CD4-positive, alpha-beta T cell (primary cell): Measurements from ENCODE around the gene TTC21B. TPM values are rescaled to one million over a fixed set of nuclear protein-coding genes. Genes with fewer than 3 reads are reported as not detected.

Experiments
- ATAC-seq: fragments of 200-7000 bp; cut with Tn5 transposase; one replicate; pipeline ENCODE4 v1.10.0; 2022; ENCODE audit warnings: mild to moderate bottlenecking; ENCODE audit not compliant: poor library complexity
- CTCF ChIA-PET: fragments of 350-600 bp; sonication (Branson Sonifier 250); formaldehyde crosslinking; loops from one replicate; lab custom pipeline; 2021; ENCODE audit warnings: antibody characterized with exemption, inconsistent platforms; lab: Charles Lee
- POLR2A ChIA-PET: fragments of 350-600 bp; sonication (Branson Sonifier 250); formaldehyde crosslinking; loops from one replicate; lab custom pipeline; 2021; ENCODE audit warnings: antibody characterized with exemption, inconsistent platforms; lab: Charles Lee
- DNase-seq, 14 experiments: peaks; one replicate each; pipeline ENCODE4 v3.0.0-alpha.2; 2013 to 2020; ENCODE audit warnings: mixed read lengths in 2 of 14
- H3K27ac ChIP-seq, 2 donors: one replicate each; pipeline versions ENCODE4 v1.5.1 to v1.7.0; 2013; ENCODE audit warnings: low read length in 2 of 2, low read depth in 1 of 2, mild to moderate bottlenecking in 1 of 2
- H3K27me3 ChIP-seq, 2 experiments: 1 replicate in 1 of 2; 2 replicates in 1 of 2; pipeline versions ENCODE4 v1.6.1 to v1.7.0; 2013; ENCODE audit warnings: low read length in 2 of 2, control low read depth in 1 of 2, mild to moderate bottlenecking in 1 of 2, moderate library complexity in 1 of 2; ENCODE audit not compliant: insufficient read depth in 2 of 2, control insufficient read depth in 1 of 2
- H3K36me3 ChIP-seq: one replicate; pipeline ENCODE4 v1.6.1; 2013; ENCODE audit warnings: low read length, control low read depth; ENCODE audit not compliant: insufficient read depth
- H3K4me1 ChIP-seq: one replicate; pipeline ENCODE4 v1.6.1; 2013; ENCODE audit warnings: low read length, control low read depth; ENCODE audit not compliant: insufficient read depth
- H3K4me3 ChIP-seq: one replicate; pipeline ENCODE4 v1.5.1; 2013; ENCODE audit warnings: mild to moderate bottlenecking, low read length, moderate library complexity
- H3K9me3 ChIP-seq, 2 experiments: 1 replicate in 1 of 2; 2 replicates in 1 of 2; pipeline versions ENCODE4 v1.6.1 to v1.7.0; 2013; ENCODE audit warnings: low read length in 2 of 2, mild to moderate bottlenecking in 2 of 2, control low read depth in 1 of 2, moderate library complexity in 1 of 2; ENCODE audit not compliant: control insufficient read depth in 1 of 2, insufficient read depth in 1 of 2
- H3K27ac Mint-ChIP-seq: one replicate; pipeline ENCODE4 v1.8.0; 2020; ENCODE audit warnings: mixed read lengths
- H3K27me3 Mint-ChIP-seq: one replicate; pipeline ENCODE4 v1.8.0; 2021; ENCODE audit warnings: mixed read lengths
- H3K36me3 Mint-ChIP-seq: one replicate; pipeline ENCODE4 v1.8.0; 2021; ENCODE audit warnings: low read depth, mixed read lengths
- H3K4me1 Mint-ChIP-seq: one replicate; pipeline ENCODE4 v1.8.0; 2021; ENCODE audit warnings: low read depth, mixed read lengths
- H3K4me3 Mint-ChIP-seq: one replicate; pipeline ENCODE4 v1.8.0; 2020; ENCODE audit warnings: mild to moderate bottlenecking, mixed read lengths
- H3K9me3 Mint-ChIP-seq: one replicate; pipeline ENCODE4 v1.8.0; 2020; ENCODE audit warnings: mixed read lengths
- CTCF ChIP-seq: fragments of 200-600 bp; IDR thresholded peaks from one replicate; pipeline ENCODE4 v1.8.0; 2022; ENCODE audit warnings: antibody characterized with exemption, mild to moderate bottlenecking
- intact Hi-C, 2 experiments: fragments of 100-400 bp; cut with DNase I in 1 of 2; cut with micrococcal nuclease in 1 of 2; formaldehyde crosslinking; loops; one replicate each; pipeline versions ENCODE4 v1.15.1 to v1.9.0; 2023 to 2025; cut with DNase I, micrococcal nuclease
- total RNA-seq, 174 experiments: library from RNA in 2 of 174; stranded (reverse) in 2 of 174; gene quantifications; one replicate each; pipeline ENCODE4 v1.2.3 and lab custom pipeline; 2021 to 2026

The TTC21B gene
- total RNA-seq, 2 experiments from 2014 or later = 22.9 to 25.4 TPM

GRCh38 chr2:165924946-165925345, 28.6 kb downstream of the TTC21B start:
- Histone ChIP-seq H3K27ac (no peak overlapping the region), H3K9me3 (no peaks in the 10 kb centered on the region), H3K36me3 (peaks cover 50% of the 10 kb centered on the region), H3K27me3 (no peaks in the 10 kb centered on the region), H3K4me1 (no peaks in the 10 kb centered on the region), H3K4me3 (no peak overlapping the region)
- no peak for TF ChIP-seq CTCF
- CTCF ChIA-PET = no interaction called here
- DNase-seq (no peak), ATAC-seq (no peak)
- H3K27ac Mint-ChIP-seq = no peak overlapping the region
- peaks cover 90% of the 10 kb centered on the region for H3K36me3 Mint-ChIP-seq
- POLR2A ChIA-PET = no interaction called here
- H3K27me3 Mint-ChIP-seq = no peaks in the 10 kb centered on the region
- no peaks in the 10 kb centered on the region for H3K9me3 Mint-ChIP-seq
- no peaks in the 10 kb centered on the region for H3K4me1 Mint-ChIP-seq
- intact Hi-C loops = no loop called here
- no peak overlapping the region for H3K4me3 Mint-ChIP-seq

GRCh38 chr2:165920748-165921147, 32.8 kb downstream of the TTC21B start:
- POLR2A ChIA-PET = interaction anchor here (1.0 kb wide), 1 partner anchor 33 kb away, joined by 3 read pairs; the partner anchor contains the start of gene TTC21B
- peaks cover 37% of the 10 kb centered on the region for H3K36me3 ChIP-seq
- ATAC-seq (no peak), DNase-seq (no peak)
- H3K27ac ChIP-seq = no peak overlapping the region
- no peaks in the 10 kb centered on the region for H3K27me3 Mint-ChIP-seq
- peaks cover 88% of the 10 kb centered on the region for H3K36me3 Mint-ChIP-seq
- H3K4me1 ChIP-seq = no peaks in the 10 kb centered on the region
- no peak overlapping the region for H3K4me3 Mint-ChIP-seq
- no peaks in the 10 kb centered on the region for H3K4me1 Mint-ChIP-seq
- CTCF ChIA-PET = no interaction called here
- no peak overlapping the region for H3K27ac Mint-ChIP-seq
- no peak overlapping the region for H3K4me3 ChIP-seq
- H3K27me3 ChIP-seq = no peaks in the 10 kb centered on the region
- intact Hi-C loops = no loop called here
- no peaks in the 10 kb centered on the region for H3K9me3 Mint-ChIP-seq
- no peaks in the 10 kb centered on the region for H3K9me3 ChIP-seq
- TF ChIP-seq CTCF = no peak

GRCh38 chr2:165913636-165914035, 39.9 kb downstream of the TTC21B start:
- intact Hi-C loops = no loop called here
- no peak overlapping the region for H3K4me3 ChIP-seq
- H3K36me3 ChIP-seq = peaks cover 43% of the 10 kb centered on the region
- no peaks in the 10 kb centered on the region for H3K27me3 Mint-ChIP-seq
- H3K4me1 ChIP-seq = no peaks in the 10 kb centered on the region
- ChIA-PET CTCF (interaction anchor here (1.5 kb wide), 1 partner anchor 47 kb away, joined by 5 read pairs; no protein-coding TSS in a partner anchor), POLR2A (interaction anchor here (1.0 kb wide), 1 partner anchor 40 kb away, joined by 3 read pairs; the partner anchor contains the start of gene TTC21B)
- H3K9me3 Mint-ChIP-seq = no peaks in the 10 kb centered on the region
- no peaks in the 10 kb centered on the region for H3K4me1 Mint-ChIP-seq
- H3K4me3 Mint-ChIP-seq = no peak overlapping the region
- no peak overlapping the region for H3K27ac ChIP-seq
- no peak for TF ChIP-seq CTCF
- H3K27ac Mint-ChIP-seq = no peak overlapping the region
- H3K9me3 ChIP-seq = no peaks in the 10 kb centered on the region
- no peak for DNase-seq
- H3K36me3 Mint-ChIP-seq = peaks cover 76% of the 10 kb centered on the region
- no peaks in the 10 kb centered on the region for H3K27me3 ChIP-seq
- no peak for ATAC-seq
